C4-2B (cell line): Measurements from ENCODE around the gene PTPRQ.

Experiments used
- CTCF ChIP-seq: fragments of 450-650 bp; conservative IDR thresholded peaks from 2 replicates; pipeline ENCODE4 v1.5.1; 2017; ENCODE audit warnings: mild to moderate bottlenecking
- ZFX ChIP-seq: fragments of 450-650 bp; IDR thresholded peaks from 2 replicates; pipeline ENCODE4 v1.6.1; 2017

GRCh38 chr12:80456513-80456912, 12.5 kb downstream of the PTPRQ start:
- TF ChIP-seq CTCF (no peak), ZFX (no peak)
